ENCODE data around the gene ZCCHC7.

DNA sequence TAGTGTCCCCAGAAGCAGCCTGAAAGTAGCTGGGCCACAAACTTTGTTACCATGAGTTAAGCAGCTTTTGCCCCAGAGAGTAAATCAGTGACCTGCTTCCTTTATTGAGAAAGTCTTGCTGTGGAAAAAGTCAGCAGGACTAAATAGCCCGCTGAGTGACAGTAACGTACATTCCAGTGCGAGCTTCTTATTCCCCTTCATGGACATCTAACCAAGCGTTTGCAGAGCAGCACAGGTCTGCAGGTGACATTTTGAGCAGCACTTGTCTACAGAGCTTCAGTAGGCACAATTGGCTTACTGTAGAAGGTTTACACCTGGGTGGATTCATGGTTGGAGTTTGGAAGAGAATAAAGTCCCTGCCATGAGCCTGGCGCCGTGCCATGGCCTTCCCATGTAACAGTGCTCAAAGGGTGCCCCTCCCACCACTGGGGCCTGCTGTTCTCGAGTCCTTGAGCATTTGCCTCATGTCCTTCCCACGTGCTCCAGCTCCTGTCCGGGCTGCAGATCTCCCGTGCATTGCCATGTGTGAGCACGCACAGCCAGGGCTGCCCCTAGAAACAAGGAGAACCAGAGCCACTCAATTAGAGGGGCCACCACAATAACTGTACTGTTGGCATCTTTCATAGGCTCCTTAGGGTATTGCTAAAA is 260.8 kb downstream of the ZCCHC7 start:
- TF ChIP-seq, protein P1, sequence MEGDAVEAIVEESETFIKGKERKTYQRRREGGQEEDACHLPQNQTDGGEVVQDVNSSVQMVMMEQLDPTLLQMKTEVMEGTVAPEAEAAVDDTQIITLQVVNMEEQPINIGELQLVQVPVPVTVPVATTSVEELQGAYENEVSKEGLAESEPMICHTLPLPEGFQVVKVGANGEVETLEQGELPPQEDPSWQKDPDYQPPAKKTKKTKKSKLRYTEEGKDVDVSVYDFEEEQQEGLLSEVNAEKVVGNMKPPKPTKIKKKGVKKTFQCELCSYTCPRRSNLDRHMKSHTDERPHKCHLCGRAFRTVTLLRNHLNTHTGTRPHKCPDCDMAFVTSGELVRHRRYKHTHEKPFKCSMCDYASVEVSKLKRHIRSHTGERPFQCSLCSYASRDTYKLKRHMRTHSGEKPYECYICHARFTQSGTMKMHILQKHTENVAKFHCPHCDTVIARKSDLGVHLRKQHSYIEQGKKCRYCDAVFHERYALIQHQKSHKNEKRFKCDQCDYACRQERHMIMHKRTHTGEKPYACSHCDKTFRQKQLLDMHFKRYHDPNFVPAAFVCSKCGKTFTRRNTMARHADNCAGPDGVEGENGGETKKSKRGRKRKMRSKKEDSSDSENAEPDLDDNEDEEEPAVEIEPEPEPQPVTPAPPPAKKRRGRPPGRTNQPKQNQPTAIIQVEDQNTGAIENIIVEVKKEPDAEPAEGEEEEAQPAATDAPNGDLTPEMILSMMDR (IDR thresholded peaks at IDR 0.05): no peak
- TF ChIP-seq POLR2A (IDR thresholded peaks at IDR 0.05): no peak

All from thyroid gland (tissue), 4 donors.